H9 (cell line): ENCODE results near the gene CSAD. TPM values are rescaled to one million over a fixed set of nuclear protein-coding genes. Genes with fewer than 3 reads are reported as not detected.

ENCODE experiments used
- DNase-seq: peaks from one replicate; pipeline ENCODE4 v3.0.0-alpha.2; 2017
- H2AFZ ChIP-seq: one replicate; pipeline ENCODE4 v1.6.1; 2013; ENCODE audit warnings: mild to moderate bottlenecking, low read length, control low read depth, moderate library complexity
- H2AK5ac ChIP-seq: 2 replicates; pipeline ENCODE4 v1.6.1; 2013; ENCODE audit warnings: low read length, control low read depth, mixed read lengths; ENCODE audit not compliant: insufficient read length
- H2BK120ac ChIP-seq: one replicate; pipeline ENCODE4 v1.6.1; 2013; ENCODE audit warnings: low read depth, mild to moderate bottlenecking, low read length, control low read depth, inconsistent platforms; ENCODE audit not compliant: poor library complexity, severe bottlenecking
- H2BK12ac ChIP-seq: 2 replicates; pipeline ENCODE4 v1.6.1; 2013; ENCODE audit warnings: low read length, control low read depth, mixed read lengths, low read depth; ENCODE audit not compliant: insufficient read length
- H2BK15ac ChIP-seq: 2 replicates; pipeline ENCODE4 v1.6.1; 2013; ENCODE audit warnings: low read depth, low read length, control low read depth
- H2BK20ac ChIP-seq: one replicate; pipeline ENCODE4 v1.6.1; 2013; ENCODE audit warnings: low read depth, mild to moderate bottlenecking, low read length, control low read depth, inconsistent platforms; ENCODE audit not compliant: poor library complexity, severe bottlenecking
- H2BK5ac ChIP-seq: 2 replicates; pipeline ENCODE4 v1.6.1; 2013; ENCODE audit warnings: low read length, control low read depth, mixed read lengths; ENCODE audit not compliant: insufficient read length
- H3K14ac ChIP-seq: 2 replicates; pipeline ENCODE4 v1.6.1; 2013; ENCODE audit warnings: low read length, control low read depth; ENCODE audit not compliant: insufficient read depth
- H3K18ac ChIP-seq: 2 replicates; pipeline ENCODE4 v1.6.1; 2013; ENCODE audit warnings: low read depth, mild to moderate bottlenecking, mixed read lengths, low read length, control low read depth; ENCODE audit not compliant: insufficient read length
- H3K23ac ChIP-seq: 2 replicates; pipeline ENCODE4 v1.6.1; 2013; ENCODE audit warnings: low read length, control low read depth, mixed read lengths, low read depth; ENCODE audit not compliant: insufficient read length
- H3K23me2 ChIP-seq: 2 replicates; pipeline ENCODE4 v1.6.1; 2013; ENCODE audit warnings: low read depth, mild to moderate bottlenecking, mixed read lengths, low read length, control low read depth; ENCODE audit not compliant: insufficient read length, poor library complexity, severe bottlenecking
- H3K27ac ChIP-seq: 2 replicates; pipeline ENCODE4 v1.5.1; 2013; ENCODE audit warnings: low read length, control low read depth, mixed read lengths, low read depth; ENCODE audit not compliant: insufficient read length
- H3K27me3 ChIP-seq: 2 replicates; pipeline ENCODE4 v1.6.1; 2013; ENCODE audit warnings: low read length, control low read depth, inconsistent platforms; ENCODE audit not compliant: insufficient read depth
- H3K4ac ChIP-seq: 2 replicates; pipeline ENCODE4 v1.6.1; 2013; ENCODE audit warnings: low read depth, mild to moderate bottlenecking, control low read depth, inconsistent platforms, low read length, moderate library complexity
- H3K4me1 ChIP-seq: 2 replicates; pipeline ENCODE4 v1.6.1; 2013; ENCODE audit warnings: low read length, control low read depth, inconsistent platforms; ENCODE audit not compliant: insufficient read depth
- H3K4me2 ChIP-seq: 2 replicates; pipeline ENCODE4 v1.6.1; 2013; ENCODE audit warnings: low read length, control low read depth, mixed read lengths; ENCODE audit not compliant: insufficient read length, insufficient read depth
- H3K56ac ChIP-seq: 2 replicates; pipeline ENCODE4 v1.6.1; 2013; ENCODE audit warnings: low read depth, mild to moderate bottlenecking, mixed read lengths, low read length, control low read depth; ENCODE audit not compliant: insufficient read length
- H3K79me1 ChIP-seq: 2 replicates; pipeline ENCODE4 v1.6.1; 2013; ENCODE audit warnings: low read depth, mild to moderate bottlenecking, moderate library complexity, low read length, control low read depth, inconsistent platforms; ENCODE audit not compliant: insufficient read depth, poor library complexity, severe bottlenecking
- H3K79me2 ChIP-seq: 2 replicates; pipeline ENCODE4 v1.6.1; 2013; ENCODE audit warnings: low read length, control low read depth, inconsistent platforms; ENCODE audit not compliant: insufficient read depth
- H3K9ac ChIP-seq: 2 replicates; pipeline ENCODE4 v1.6.1; 2013; ENCODE audit warnings: low read length, control low read depth, mixed read lengths; ENCODE audit not compliant: insufficient read length; ENCODE audit errors: extremely low read depth
- H3K9me3 ChIP-seq: one replicate; pipeline ENCODE4 v1.6.1; 2013; ENCODE audit warnings: low read depth, low read length, inconsistent platforms; ENCODE audit not compliant: control insufficient read depth
- H3T11ph ChIP-seq: one replicate; pipeline ENCODE4 v1.6.1; 2013; ENCODE audit warnings: mild to moderate bottlenecking, low read length, control low read depth, inconsistent platforms
- H4K20me1 ChIP-seq: one replicate; pipeline ENCODE4 v1.6.1; 2013; ENCODE audit not compliant: control insufficient read depth, insufficient read length, insufficient read depth
- H4K5ac ChIP-seq: 2 replicates; pipeline ENCODE4 v1.6.1; 2013; ENCODE audit warnings: low read depth, mild to moderate bottlenecking, mixed read lengths, low read length, control low read depth; ENCODE audit not compliant: insufficient read length
- H4K8ac ChIP-seq: replicated peaks from 2 replicates; pipeline ENCODE4 v1.6.1; 2013; ENCODE audit warnings: low read length, control low read depth, mixed read lengths, low read depth; ENCODE audit not compliant: insufficient read length
- H4K91ac ChIP-seq: 2 replicates; pipeline ENCODE4 v1.6.1; 2013; ENCODE audit warnings: low read depth, mild to moderate bottlenecking, moderate library complexity, mixed read lengths, low read length, control low read depth; ENCODE audit not compliant: insufficient read length
- H3K27ac Mint-ChIP-seq, 3 experiments: 2 replicates in 2 of 3; 3 replicates in 1 of 3; pipeline ENCODE4 v1.8.0; 2020 to 2021; ENCODE audit warnings: mixed read lengths in 3 of 3, mild to moderate bottlenecking in 1 of 3, moderate library complexity in 1 of 3
- H3K27me3 Mint-ChIP-seq: 2 replicates; pipeline ENCODE4 v1.8.0; 2021; ENCODE audit warnings: low read depth, mild to moderate bottlenecking, moderate library complexity, mixed read lengths
- H3K36me3 Mint-ChIP-seq, 3 experiments: 2 replicates in 2 of 3; 3 replicates in 1 of 3; pipeline ENCODE4 v1.8.0; 2020 to 2021; ENCODE audit warnings: low read depth in 3 of 3, mixed read lengths in 3 of 3; ENCODE audit not compliant: insufficient read depth in 1 of 3
- H3K4me1 Mint-ChIP-seq, 2 experiments: 2 replicates each; pipeline ENCODE4 v1.8.0; 2020; ENCODE audit warnings: mixed read lengths in 2 of 2
- H3K4me3 Mint-ChIP-seq, 2 experiments: 2 replicates in 1 of 2; 3 replicates in 1 of 2; pipeline ENCODE4 v1.8.0; 2020 to 2021; ENCODE audit warnings: mild to moderate bottlenecking in 2 of 2, mixed read lengths in 2 of 2, moderate library complexity in 1 of 2
- H3K9me3 Mint-ChIP-seq, 2 experiments: 2 replicates in 1 of 2; 3 replicates in 1 of 2; pipeline ENCODE4 v1.8.0; 2020; ENCODE audit warnings: mild to moderate bottlenecking in 2 of 2, mixed read lengths in 2 of 2, moderate library complexity in 1 of 2
- WGBS: extraction: QIAGEN DNeasy Blood & Tissue Kit; methylation state at CpG from one replicate; pipeline ENCODE4 v1.1.7; 2013; ENCODE audit warnings: missing lambda C conversion rate, low lambda C conversion rate, mixed read lengths; ENCODE audit not compliant: insufficient read length; ENCODE audit errors: extremely low coverage; 5-methylcytosine and 5-hydroxymethylcytosine counted together
- total RNA-seq: library from RNA; stranded (reverse); gene quantifications from 2 replicates; pipeline ENCODE4 v1.2.1, GENCODE V29; 2021
- TF ChIP-seq, protein P1 (sequence below): fragments of 200-600 bp; sonication (generic); conservative IDR thresholded peaks from 3 replicates; pipeline ENCODE4 v1.8.0; 2021; ENCODE audit warnings: antibody characterized with exemption, mild to moderate bottlenecking

The CSAD gene
- total RNA-seq, 1 experiment from 2014 or later = 7.4 TPM

DNA sequence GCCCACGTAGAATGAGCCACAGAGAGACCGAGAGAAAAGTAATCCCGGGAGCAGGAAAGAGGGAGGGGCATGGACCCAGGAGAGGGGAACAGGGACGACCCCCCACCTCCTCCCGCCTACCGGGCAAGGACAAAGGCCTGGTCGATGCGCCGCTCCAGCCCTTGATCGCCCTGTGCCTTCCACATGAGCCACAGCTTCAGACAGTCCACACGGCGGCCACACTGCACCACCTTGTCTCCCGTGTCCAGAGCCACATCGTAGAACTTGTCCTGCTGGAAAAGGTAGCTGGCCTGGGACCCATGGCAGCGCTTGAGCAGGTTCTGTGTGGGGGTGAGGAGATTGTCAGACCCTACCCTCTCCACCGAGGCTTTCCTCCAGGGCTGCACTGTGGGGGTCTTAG is 20.7 kb downstream of the CSAD start:
- no peak overlapping the region for H3K14ac ChIP-seq
- H4K8ac ChIP-seq = no peak overlapping the region
- no peak overlapping the region for H3K4me2 ChIP-seq
- H2BK12ac ChIP-seq = no peak overlapping the region
- H3K27ac ChIP-seq = no peak overlapping the region
- Mint-ChIP-seq H3K4me3 (no peak overlapping the region), H3K9me3 (no peaks in the 10 kb centered on the region), H3K4me1 (peaks cover 4 to 12% of the 10 kb centered on the region in 2 experiments), H3K27me3 (peaks cover 65% of the 10 kb centered on the region), H3K27ac (no peak overlapping the region), H3K36me3 (no peaks in the 10 kb centered on the region)
- no peaks in the 10 kb centered on the region for H3K9me3 ChIP-seq
- H2BK120ac ChIP-seq = no peak overlapping the region
- WGBS = no CpG with 5 or more reads among the region's 16 CpGs
- H3K56ac ChIP-seq = no peak overlapping the region
- no peak overlapping the region for H2AFZ ChIP-seq
- H2BK20ac ChIP-seq = no peak overlapping the region
- no peaks in the 10 kb centered on the region for H3K79me2 ChIP-seq
- no peak overlapping the region for H3K23ac ChIP-seq
- no peaks in the 10 kb centered on the region for H4K20me1 ChIP-seq
- DNase-seq = no peak
- H3K23me2 ChIP-seq = no peaks in the 10 kb centered on the region
- H4K5ac ChIP-seq = no peak overlapping the region
- no peak overlapping the region for H3K18ac ChIP-seq
- H3K4ac ChIP-seq = no peak overlapping the region
- TF ChIP-seq, protein P1, sequence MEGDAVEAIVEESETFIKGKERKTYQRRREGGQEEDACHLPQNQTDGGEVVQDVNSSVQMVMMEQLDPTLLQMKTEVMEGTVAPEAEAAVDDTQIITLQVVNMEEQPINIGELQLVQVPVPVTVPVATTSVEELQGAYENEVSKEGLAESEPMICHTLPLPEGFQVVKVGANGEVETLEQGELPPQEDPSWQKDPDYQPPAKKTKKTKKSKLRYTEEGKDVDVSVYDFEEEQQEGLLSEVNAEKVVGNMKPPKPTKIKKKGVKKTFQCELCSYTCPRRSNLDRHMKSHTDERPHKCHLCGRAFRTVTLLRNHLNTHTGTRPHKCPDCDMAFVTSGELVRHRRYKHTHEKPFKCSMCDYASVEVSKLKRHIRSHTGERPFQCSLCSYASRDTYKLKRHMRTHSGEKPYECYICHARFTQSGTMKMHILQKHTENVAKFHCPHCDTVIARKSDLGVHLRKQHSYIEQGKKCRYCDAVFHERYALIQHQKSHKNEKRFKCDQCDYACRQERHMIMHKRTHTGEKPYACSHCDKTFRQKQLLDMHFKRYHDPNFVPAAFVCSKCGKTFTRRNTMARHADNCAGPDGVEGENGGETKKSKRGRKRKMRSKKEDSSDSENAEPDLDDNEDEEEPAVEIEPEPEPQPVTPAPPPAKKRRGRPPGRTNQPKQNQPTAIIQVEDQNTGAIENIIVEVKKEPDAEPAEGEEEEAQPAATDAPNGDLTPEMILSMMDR = no peak
- no peak overlapping the region for H2AK5ac ChIP-seq
- no peaks in the 10 kb centered on the region for H3K27me3 ChIP-seq
- no peaks in the 10 kb centered on the region for H3K79me1 ChIP-seq
- H3K9ac ChIP-seq = no peak overlapping the region
- no peak overlapping the region for H2BK5ac ChIP-seq
- H4K91ac ChIP-seq = no peak overlapping the region
- no peak overlapping the region for H3T11ph ChIP-seq
- no peak overlapping the region for H2BK15ac ChIP-seq
- H3K4me1 ChIP-seq = no peaks in the 10 kb centered on the region
